DMS 273 (cell line): ENCODE results near the gene KCND2.
A peak's percentile ranks its signal among the peaks of the same experiment; 100 is the strongest.
"Not testable (repeated sequence)": the region's sequence is repeated elsewhere in the genome, so short reads cannot be mapped to it uniquely, and the experiment has no call there.

Experiments used
- DNase-seq: peaks from one replicate; lab custom pipeline; 2025; ENCODE audit not compliant: unreplicated experiment; lab: John Stamatoyannopoulos, UW

KCND2 gene

GRCh38 chr7:120735791-120736190 is 462.8 kb downstream of the KCND2 start:
- no peak for DNase-seq

GRCh38 chr7:120738816-120739215 is 465.8 kb downstream of the KCND2 start:
- no peak for DNase-seq

- no peak for DNase-seq
Measured at GRCh38 chr7:120740348-120740747, 467.4 kb downstream of the KCND2 start.

GRCh38 chr7:120741371-120742042 is 468.5 kb downstream of the KCND2 start:
- no peak for DNase-seq

GRCh38 chr7:120742372-120742771 is 469.4 kb downstream of the KCND2 start:
- DNase-seq: peak; percentile 31

- DNase-seq: no peak
Measured at GRCh38 chr7:120743128-120743527, 470.2 kb downstream of the KCND2 start.

- no peak for DNase-seq
Measured at GRCh38 chr7:120760050-120760449, 487.1 kb downstream of the KCND2 start.

- DNase-seq: no peak
Measured at GRCh38 chr7:120760851-120761250, 487.9 kb downstream of the KCND2 start.

- no peak for DNase-seq
Measured at GRCh38 chr7:120770206-120770605, 497.2 kb downstream of the KCND2 start.

- DNase-seq: no peak
Measured at GRCh38 chr7:120774481-120774880, 501.5 kb downstream of the KCND2 start.

GRCh38 chr7:120775755-120776154 is 502.8 kb downstream of the KCND2 start:
- peak; percentile 20 for DNase-seq

GRCh38 chr7:120779078-120779477 is 506.1 kb downstream of the KCND2 start:
- not testable (repeated sequence) for DNase-seq

GRCh38 chr7:120780451-120780850 is 507.5 kb downstream of the KCND2 start:
- not testable (repeated sequence) for DNase-seq

GRCh38 chr7:120780938-120781337 is 508.0 kb downstream of the KCND2 start:
- no peak for DNase-seq

- not testable (repeated sequence) for DNase-seq
Measured at GRCh38 chr7:120781924-120782323, 508.9 kb downstream of the KCND2 start.

GRCh38 chr7:120783273-120783672 is 510.3 kb downstream of the KCND2 start:
- no peak for DNase-seq

GRCh38 chr7:120783721-120784120 is 510.7 kb downstream of the KCND2 start:
- no peak for DNase-seq

- DNase-seq: no peak
Measured at GRCh38 chr7:120785095-120785494, 512.1 kb downstream of the KCND2 start.

- DNase-seq: peak; percentile 93
Measured at GRCh38 chr7:120792091-120792860, 519.3 kb downstream of the KCND2 start.

- DNase-seq: no peak
Measured at GRCh38 chr7:120792861-120793130, 519.8 kb downstream of the KCND2 start.

GRCh38 chr7:120793213-120793936 is 520.4 kb downstream of the KCND2 start:
- no peak for DNase-seq

- DNase-seq: peak; percentile 40
Measured at GRCh38 chr7:120794106-120794729, 521.2 kb downstream of the KCND2 start.
